Measurements from ENCODE around the gene UCN.

The UCN gene

DNA sequence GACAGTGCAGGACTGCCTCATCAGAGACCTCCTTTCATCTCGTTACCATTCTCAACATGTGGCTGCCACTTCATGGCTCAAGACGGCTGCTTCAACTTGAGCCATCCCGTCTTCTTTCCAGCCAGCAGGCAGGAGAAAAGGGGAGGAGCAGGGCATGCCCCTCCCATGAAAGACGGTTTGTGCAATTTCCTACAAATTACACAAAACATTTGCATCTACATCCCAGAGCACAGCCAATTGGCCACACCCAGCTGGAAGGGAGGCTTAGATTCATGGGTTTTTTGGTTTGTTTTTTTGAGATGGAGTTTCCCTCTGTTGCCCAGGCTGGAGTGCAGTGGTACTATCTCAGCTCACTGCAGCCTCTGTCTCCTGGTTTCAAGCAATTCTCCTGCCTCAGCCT is 11.8 kb downstream of the UCN start:
- TF ChIP-seq CTCF (IDR thresholded peaks at IDR 0.05; ENCODE audit: insufficient read depth, low read depth, low read length, missing control alignments): no peak
- DNase-seq (ENCODE audit: low read depth): no peak
- H3K4me3 ChIP-seq (ENCODE audit: low read length): no peak overlapping the region

- DNase-seq (ENCODE audit: low read depth): no peak
- H3K4me3 ChIP-seq (ENCODE audit: low read length): no peak overlapping the region
- TF ChIP-seq CTCF (IDR thresholded peaks at IDR 0.05; ENCODE audit: insufficient read depth, low read depth, low read length, missing control alignments): no peak
These were observed 13.3 kb downstream of the UCN start for GRCh38 chr2:27294928-27295327.

DNA sequence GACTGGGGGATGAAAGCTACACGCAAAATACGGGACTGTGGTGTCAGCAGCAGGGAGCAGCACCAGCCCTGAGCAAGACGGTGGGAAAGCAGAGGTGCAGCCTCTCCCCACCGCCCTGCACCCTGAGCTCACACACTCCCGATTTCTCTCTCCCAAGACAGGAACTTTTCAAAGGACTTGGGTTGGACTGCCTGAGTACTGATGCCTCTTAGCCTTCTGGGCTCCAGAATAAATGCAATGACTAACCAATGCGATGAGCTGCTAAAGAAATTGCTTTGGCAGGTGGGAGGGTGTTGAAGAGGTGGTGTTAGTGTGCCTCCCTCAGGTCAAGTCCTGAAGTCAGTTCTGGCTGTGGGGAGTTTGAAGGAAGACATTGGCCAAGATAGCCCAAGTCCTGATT is 16.4 kb downstream of the UCN start:
- DNase-seq (ENCODE audit: low read depth): peak; percentile 36
- TF ChIP-seq CTCF (IDR thresholded peaks at IDR 0.05; ENCODE audit: insufficient read depth, low read depth, low read length, missing control alignments): no peak
- H3K4me3 ChIP-seq (ENCODE audit: low read length): no peak overlapping the region

DNA sequence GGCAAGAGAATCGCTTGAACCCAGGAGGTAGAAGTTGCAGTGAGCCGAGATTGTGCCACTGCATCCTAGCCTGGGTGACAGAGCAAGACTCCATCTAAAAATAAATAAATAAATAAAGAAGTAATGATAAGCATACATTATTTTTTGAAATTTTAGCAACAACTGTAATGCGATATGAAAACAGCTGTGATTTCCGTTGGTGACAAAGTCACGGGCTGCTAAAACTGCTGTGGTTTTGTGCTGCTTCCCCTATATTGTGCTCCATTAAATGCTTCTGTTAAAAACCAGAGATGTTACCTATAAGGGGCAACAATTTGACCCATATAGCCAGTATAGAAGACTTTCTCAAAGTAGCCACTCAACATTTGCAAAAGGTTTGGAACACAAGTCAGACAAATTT is 17.7 kb downstream of the UCN start:
- TF ChIP-seq CTCF (IDR thresholded peaks at IDR 0.05; ENCODE audit: insufficient read depth, low read depth, low read length, missing control alignments): no peak
- DNase-seq (ENCODE audit: low read depth): no peak
- H3K4me3 ChIP-seq (ENCODE audit: low read length): no peak overlapping the region

DNA sequence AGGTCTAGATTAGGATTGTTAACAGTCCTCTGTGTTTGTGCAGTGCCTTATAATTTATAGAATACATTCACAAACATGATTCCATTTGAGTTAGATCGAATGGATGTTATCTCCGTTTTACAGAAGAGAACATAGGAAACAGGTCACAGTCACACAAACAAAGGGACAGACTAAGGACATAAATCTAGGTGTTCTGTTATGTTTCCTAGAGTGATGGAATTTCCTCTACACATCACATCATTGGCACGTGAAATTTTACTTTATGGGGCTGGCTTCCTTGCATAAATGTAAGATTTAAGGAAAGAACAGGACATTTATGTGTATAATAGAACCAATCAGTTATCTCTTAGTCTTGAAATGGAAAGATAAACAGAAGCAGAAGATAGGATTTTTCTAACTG is 19.6 kb downstream of the UCN start:
- no peak overlapping the region for H3K4me3 ChIP-seq (ENCODE audit: low read length)
- no peak for TF ChIP-seq CTCF (IDR thresholded peaks at IDR 0.05; ENCODE audit: insufficient read depth, low read depth, low read length, missing control alignments)
- DNase-seq (ENCODE audit: low read depth): no peak

- no peak overlapping the region for H3K4me3 ChIP-seq (ENCODE audit: low read length)
- TF ChIP-seq CTCF (IDR thresholded peaks at IDR 0.05; ENCODE audit: insufficient read depth, low read depth, low read length, missing control alignments): no peak
- no peak for DNase-seq (ENCODE audit: low read depth)
These were observed 22.8 kb downstream of the UCN start for GRCh38 chr2:27285481-27285880.

DNA sequence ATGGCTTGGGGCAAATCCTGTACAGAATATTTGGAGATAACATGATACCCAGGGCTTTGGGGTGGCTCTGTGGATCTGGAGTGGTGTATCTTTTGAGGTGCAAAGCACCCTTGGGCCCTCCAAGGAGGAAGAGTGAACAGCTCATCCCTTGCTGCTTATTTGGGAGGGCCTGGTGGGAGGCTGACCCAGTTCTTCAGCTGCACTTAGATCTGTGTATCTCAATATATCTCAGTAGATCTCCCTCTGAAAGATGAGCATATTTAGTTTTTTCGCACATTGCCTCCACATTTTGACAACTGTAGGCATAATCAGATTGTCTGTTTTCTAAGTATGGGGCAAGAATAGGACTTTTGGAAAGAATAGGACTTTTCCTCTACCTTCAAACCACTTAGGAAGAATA is 23.2 kb downstream of the UCN start:
- H3K4me3 ChIP-seq (ENCODE audit: low read length): no peak overlapping the region
- DNase-seq (ENCODE audit: low read depth): no peak
- TF ChIP-seq CTCF (IDR thresholded peaks at IDR 0.05; ENCODE audit: insufficient read depth, low read depth, low read length, missing control alignments): no peak

Measured in epithelial cell of esophagus (primary cell).